ACC112 (cell line): ENCODE results near the gene PARP12.

Source experiments
- H2AFZ ChIP-seq: fragments of 200-600 bp; sonication (generic); one replicate; pipeline ENCODE4 v1.6.0; 2017; ENCODE audit warnings: antibody characterized with exemption, low read length; ENCODE audit not compliant: unreplicated experiment
- H3K27ac ChIP-seq: fragments of 200-600 bp; sonication (generic); 2 replicates; pipeline ENCODE4 v1.5.1; 2014; ENCODE audit warnings: low read depth, mild to moderate bottlenecking, antibody characterized with exemption, low read length, moderate library complexity
- H3K27me3 ChIP-seq: fragments of 200-600 bp; sonication (generic); 2 replicates; pipeline ENCODE4 v1.6.1; 2014; ENCODE audit warnings: mild to moderate bottlenecking, antibody characterized with exemption, low read length, moderate library complexity, mixed read lengths; ENCODE audit not compliant: insufficient read depth
- H3K36me3 ChIP-seq: fragments of 200-600 bp; sonication (generic); 2 replicates; pipeline ENCODE4 v1.6.1; 2016; ENCODE audit warnings: mild to moderate bottlenecking, antibody characterized with exemption, low read length, moderate library complexity, mixed read lengths; ENCODE audit not compliant: insufficient read depth
- H3K4me1 ChIP-seq: fragments of 200-600 bp; sonication (generic); one replicate; pipeline ENCODE4 v1.6.1; 2016; ENCODE audit warnings: low read length, mixed read lengths; ENCODE audit not compliant: insufficient read depth, unreplicated experiment, control insufficient read depth
- H3K4me3 ChIP-seq: fragments of 200-600 bp; sonication (generic); 2 replicates; pipeline ENCODE4 v1.5.1; 2014; ENCODE audit warnings: mild to moderate bottlenecking, low read depth, low read length
- H3K79me2 ChIP-seq: fragments of 200-600 bp; sonication (generic); one replicate; pipeline ENCODE4 v1.6.0; 2016; ENCODE audit warnings: low read length; ENCODE audit not compliant: control insufficient read depth, unreplicated experiment, insufficient read depth

The PARP12 gene

DNA sequence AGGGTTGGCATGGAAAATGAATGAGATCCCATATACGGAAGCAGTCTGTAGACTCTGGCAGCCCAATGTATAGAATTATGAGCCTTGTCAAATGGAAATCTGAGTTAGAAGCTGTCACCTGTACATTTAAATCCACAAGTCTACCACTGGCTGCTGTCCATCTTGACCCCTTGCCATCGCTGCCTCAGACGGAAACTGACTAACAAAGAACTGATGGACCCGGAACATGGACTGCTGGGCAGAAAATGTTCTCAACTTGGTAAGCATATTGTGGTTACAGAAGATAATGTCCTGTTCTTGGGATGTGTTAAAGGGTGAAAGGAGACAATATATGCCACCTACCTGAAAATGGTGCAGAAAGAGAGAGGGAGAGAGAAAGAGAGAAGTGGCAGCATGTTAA is 37.5 kb downstream of the PARP12 start:
- H3K79me2 ChIP-seq: no peaks in the 10 kb centered on the region
- no peak overlapping the region for H3K27ac ChIP-seq
- no peak overlapping the region for H3K4me3 ChIP-seq
- no peaks in the 10 kb centered on the region for H3K27me3 ChIP-seq
- H3K36me3 ChIP-seq: peaks cover 42% of the 10 kb centered on the region
- peaks cover 8% of the 10 kb centered on the region for H3K4me1 ChIP-seq
- no peak overlapping the region for H2AFZ ChIP-seq

DNA sequence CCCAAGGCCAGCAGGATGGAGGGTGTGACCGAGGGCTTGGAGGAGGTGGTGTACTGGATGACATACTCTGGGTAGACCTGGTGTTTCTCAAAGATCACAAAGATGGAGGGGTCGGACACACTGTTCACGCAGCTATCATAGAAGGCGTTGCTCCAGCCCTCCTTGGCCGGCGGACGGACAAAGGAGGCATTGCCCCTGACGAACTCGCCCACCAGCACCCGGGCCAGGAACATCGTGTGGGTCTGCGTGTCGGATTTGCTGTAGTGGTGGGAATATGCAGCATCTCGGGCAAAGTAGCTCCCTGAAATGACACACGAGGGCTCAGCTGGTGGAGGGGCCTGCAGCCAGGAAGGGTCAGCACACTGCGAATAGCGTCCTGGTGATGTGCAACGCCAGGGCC is 38.2 kb downstream of the PARP12 start:
- peaks cover 42% of the 10 kb centered on the region for H3K36me3 ChIP-seq
- H3K27me3 ChIP-seq: no peaks in the 10 kb centered on the region
- no peak overlapping the region for H3K4me3 ChIP-seq
- no peak overlapping the region for H2AFZ ChIP-seq
- no peaks in the 10 kb centered on the region for H3K79me2 ChIP-seq
- H3K4me1 ChIP-seq: peaks cover 8% of the 10 kb centered on the region
- no peak overlapping the region for H3K27ac ChIP-seq

DNA sequence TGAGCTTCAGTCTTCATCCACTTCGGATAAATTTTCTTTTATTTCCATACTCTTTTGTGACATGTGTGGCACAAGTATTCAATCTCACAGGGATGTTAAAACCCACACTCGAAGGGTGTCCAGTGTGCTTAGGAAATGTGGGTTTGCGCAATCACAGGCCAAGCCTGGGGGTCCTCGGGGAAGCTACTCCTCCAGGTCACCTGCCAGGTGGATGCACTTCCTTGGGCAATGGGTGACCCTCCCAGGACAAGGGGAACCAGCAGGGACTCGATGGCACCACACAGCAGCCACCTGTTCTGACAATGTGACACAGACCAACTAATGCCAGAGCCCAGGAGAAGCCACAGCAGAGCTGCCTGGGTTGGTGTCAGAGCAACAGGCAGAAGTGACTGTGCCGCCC is 39.0 kb downstream of the PARP12 start:
- H3K79me2 ChIP-seq: no peaks in the 10 kb centered on the region
- H3K4me3 ChIP-seq: no peak overlapping the region
- H3K36me3 ChIP-seq: peaks cover 41% of the 10 kb centered on the region
- H3K27ac ChIP-seq: no peak overlapping the region
- H3K4me1 ChIP-seq: peaks cover 8% of the 10 kb centered on the region
- no peaks in the 10 kb centered on the region for H3K27me3 ChIP-seq
- H2AFZ ChIP-seq: no peak overlapping the region

DNA sequence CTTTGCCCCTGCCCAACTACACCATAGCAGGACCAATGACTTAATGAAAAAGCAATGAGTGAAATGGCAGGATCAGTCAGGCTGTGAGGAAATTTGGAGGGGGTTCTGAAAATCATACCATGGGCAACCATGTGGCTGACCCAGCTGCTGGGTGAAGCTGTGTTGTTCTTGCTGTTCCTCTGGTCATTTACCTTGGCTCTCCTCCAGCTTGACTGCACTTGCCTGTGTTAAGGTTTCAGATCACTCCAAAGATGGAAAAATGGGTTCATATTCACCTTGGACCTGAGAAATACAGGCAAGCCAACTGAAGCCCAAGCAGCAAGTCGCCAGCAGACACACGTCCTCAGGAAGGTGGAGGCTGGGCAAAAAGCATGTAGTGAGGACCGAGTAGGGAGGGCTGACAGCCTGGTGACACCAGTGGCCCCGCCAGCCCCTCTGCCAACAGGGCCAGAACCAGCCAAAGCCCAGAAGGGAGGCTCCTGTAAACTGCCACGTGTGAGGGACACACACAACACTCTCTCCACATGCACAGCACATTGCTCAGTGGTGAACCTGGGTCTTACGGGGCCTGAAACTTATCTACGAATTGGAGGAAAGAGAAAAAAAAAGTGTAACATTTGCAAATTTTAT is 40.1 kb downstream of the PARP12 start:
- H3K27ac ChIP-seq: no peak overlapping the region

DNA sequence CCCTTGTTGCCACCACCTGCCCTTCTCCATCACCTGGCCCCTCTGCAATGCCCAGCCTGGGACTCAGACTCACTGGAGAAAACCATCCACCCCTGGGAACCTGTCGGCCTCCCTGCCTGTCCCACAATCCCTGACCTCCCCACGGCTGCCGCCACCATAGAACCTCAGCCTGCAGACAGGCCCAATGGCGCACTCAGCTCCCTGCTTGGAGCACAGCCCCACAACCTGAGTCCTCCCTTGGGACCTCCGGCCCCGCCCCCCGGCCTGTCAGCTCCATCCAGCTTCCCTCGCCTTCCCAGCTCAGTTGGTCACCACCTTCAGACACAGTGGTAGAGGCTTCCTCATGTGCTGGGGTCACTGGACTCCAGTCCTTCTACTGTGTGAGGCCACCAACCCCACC is 41.1 kb downstream of the PARP12 start:
- H3K27me3 ChIP-seq: no peaks in the 10 kb centered on the region
- H3K27ac ChIP-seq: no peak overlapping the region
- no peaks in the 10 kb centered on the region for H3K79me2 ChIP-seq
- no peak overlapping the region for H3K4me3 ChIP-seq
- H3K36me3 ChIP-seq: peaks cover 27% of the 10 kb centered on the region
- H2AFZ ChIP-seq: no peak overlapping the region
- peaks cover 8% of the 10 kb centered on the region for H3K4me1 ChIP-seq

More for the DNA sequence above, 40.1 kb downstream of the PARP12 start:
- Histone ChIP-seq H3K27me3 (no peaks in the 10 kb centered on the region), H3K4me3 (no peak overlapping the region), H3K79me2 (no peaks in the 10 kb centered on the region), H2AFZ (no peak overlapping the region), H3K4me1 (peaks cover 8% of the 10 kb centered on the region), H3K36me3 (peaks cover 35% of the 10 kb centered on the region)

DNA sequence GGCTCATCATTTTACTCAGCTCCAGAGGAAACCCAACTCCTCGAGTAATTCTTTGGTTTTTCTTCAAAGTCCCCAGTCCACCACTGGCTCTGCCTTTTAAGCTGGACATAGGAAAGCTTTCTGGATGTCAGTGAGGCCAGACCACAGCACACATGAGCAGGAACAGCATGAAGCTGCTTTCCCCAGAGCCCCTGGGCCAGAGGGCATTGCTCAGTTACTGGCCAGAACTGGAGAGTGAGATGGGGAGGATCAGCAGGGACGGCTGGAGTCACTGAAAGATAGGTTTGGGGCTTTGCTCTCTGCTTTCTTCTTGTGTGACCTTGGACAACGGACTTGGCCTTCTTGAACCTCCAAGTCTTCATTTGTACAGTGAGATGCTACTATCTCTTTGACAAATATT is 43.1 kb downstream of the PARP12 start:
- peaks cover 10% of the 10 kb centered on the region for H3K36me3 ChIP-seq
- H3K4me1 ChIP-seq: peaks cover 8% of the 10 kb centered on the region
- H2AFZ ChIP-seq: no peak overlapping the region
- H3K27ac ChIP-seq: no peak overlapping the region
- H3K79me2 ChIP-seq: no peaks in the 10 kb centered on the region
- no peak overlapping the region for H3K4me3 ChIP-seq
- no peaks in the 10 kb centered on the region for H3K27me3 ChIP-seq

DNA sequence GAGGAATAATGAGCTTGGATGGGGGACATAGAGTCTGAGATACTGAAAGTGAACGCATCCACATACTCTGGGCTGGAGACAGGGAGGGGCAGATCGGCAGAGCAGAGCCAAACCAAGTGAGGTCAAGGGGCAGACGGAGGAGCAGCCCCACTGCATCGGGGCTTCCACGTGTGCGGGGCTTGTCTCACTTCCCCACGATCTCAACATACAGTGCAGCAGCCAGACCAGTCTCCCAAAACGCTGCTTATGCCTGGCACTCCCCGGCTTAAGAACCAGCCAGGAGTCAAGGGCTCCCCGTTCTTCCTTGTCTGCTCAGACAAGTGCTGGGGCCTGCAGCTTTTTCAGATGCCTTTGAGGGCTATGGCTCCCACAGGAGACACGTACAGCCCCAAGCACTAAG is 43.6 kb downstream of the PARP12 start:
- Histone ChIP-seq H2AFZ (no peak overlapping the region), H3K27ac (no peak overlapping the region), H3K36me3 (peaks cover 10% of the 10 kb centered on the region), H3K4me3 (no peak overlapping the region), H3K4me1 (peaks cover 8% of the 10 kb centered on the region), H3K79me2 (no peaks in the 10 kb centered on the region), H3K27me3 (no peaks in the 10 kb centered on the region)

DNA sequence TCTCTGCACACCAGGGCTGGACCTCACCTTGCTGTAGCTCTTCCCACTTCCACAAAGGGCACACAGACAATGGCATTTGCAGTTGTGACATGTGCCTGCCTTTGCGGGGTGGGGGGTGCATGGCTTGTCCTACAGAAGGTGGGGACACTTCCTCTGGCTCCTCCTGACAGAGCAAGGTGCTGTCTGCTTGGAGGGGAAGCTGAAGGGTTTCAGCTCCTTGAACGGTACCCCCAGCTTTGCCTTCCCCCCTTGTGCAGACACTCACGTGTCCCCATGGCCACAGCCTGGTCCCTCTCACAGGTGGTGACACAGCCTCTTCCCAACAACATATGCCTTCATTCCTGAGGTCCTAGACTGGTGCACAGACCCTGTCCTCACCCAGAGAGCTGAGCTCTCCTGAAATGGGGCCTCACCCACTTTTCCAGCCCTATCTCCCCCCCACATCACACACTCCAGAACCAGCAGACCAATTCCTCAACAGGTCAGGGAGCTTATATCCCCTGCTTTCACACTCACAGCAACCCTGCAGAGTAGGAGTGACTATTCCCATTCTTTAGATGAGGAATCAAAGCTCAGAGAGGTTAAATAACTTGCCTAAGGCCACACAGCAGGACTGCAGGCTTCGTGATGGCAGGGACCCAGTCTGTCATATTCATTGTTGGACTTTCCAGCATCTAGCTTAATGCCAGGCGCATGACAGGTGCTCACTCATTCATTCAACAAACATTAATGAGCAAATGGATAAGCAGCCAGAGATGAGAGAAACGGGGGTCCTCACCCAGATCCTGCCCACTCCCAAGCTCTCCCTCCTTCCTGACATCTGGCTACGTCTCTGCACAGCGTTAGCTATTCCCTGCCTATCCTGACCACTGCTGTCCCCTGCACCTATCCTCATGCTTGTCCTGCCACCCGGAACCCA is 44.4 kb downstream of the PARP12 start:
- Histone ChIP-seq H3K4me1 (peaks cover 8% of the 10 kb centered on the region), H3K79me2 (no peaks in the 10 kb centered on the region), H3K27me3 (no peaks in the 10 kb centered on the region), H2AFZ (no peak overlapping the region), H3K27ac (no peak overlapping the region), H3K36me3 (peaks cover 6% of the 10 kb centered on the region), H3K4me3 (no peak overlapping the region)

DNA sequence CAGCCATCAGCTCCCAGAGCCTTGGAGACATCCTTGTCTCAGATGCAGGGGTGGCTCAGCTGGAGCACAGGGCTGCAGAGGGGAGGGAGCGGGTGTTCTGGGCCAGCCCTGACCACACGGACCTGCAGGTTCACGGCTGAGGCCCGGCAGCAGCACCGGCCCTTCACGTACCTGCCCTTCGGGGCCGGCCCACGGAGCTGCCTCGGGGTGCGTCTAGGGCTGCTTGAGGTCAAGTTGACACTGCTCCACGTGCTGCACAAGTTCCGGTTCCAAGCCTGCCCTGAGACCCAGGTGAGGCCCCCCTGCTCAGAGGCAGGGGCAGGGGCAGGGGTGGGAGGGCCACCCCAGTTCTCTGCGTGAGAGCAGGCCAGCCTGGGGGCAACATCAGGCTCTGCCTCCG is 45.2 kb downstream of the PARP12 start:
- H3K27me3 ChIP-seq: no peaks in the 10 kb centered on the region
- H3K36me3 ChIP-seq: peaks cover 4% of the 10 kb centered on the region; the same call in 1 of the 2 replicates
- H3K27ac ChIP-seq: no peak overlapping the region
- H3K4me1 ChIP-seq: peaks cover 5% of the 10 kb centered on the region
- H3K4me3 ChIP-seq: no peak overlapping the region
- H2AFZ ChIP-seq: no peak overlapping the region
- no peaks in the 10 kb centered on the region for H3K79me2 ChIP-seq

DNA sequence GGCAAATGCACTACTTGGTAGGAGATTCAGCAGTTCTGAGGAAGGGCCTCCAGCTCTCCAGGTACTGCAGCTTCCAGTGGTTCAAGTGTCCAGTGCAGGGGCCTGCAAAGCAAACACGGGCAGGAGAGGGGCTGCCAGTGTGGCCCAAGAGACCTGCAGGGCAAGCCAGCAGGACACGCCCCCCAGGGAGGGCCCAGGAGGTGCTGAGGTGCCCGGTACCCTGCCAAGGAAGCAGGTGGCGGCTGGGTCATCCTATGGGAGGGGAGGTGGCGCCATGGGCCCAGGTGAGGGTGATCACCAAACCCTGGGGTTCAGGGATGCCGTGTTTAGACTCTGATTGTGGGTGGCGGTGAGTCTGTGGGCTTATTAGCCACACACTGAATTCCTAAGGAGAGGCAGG is 45.7 kb downstream of the PARP12 start:
- Histone ChIP-seq H3K27me3 (no peaks in the 10 kb centered on the region), H3K4me1 (no peaks in the 10 kb centered on the region), H3K36me3 (peaks cover under 1% of the 10 kb centered on the region; the same call in 1 of the 2 replicates), H2AFZ (no peak overlapping the region), H3K27ac (no peak overlapping the region), H3K79me2 (no peaks in the 10 kb centered on the region), H3K4me3 (no peak overlapping the region)

DNA sequence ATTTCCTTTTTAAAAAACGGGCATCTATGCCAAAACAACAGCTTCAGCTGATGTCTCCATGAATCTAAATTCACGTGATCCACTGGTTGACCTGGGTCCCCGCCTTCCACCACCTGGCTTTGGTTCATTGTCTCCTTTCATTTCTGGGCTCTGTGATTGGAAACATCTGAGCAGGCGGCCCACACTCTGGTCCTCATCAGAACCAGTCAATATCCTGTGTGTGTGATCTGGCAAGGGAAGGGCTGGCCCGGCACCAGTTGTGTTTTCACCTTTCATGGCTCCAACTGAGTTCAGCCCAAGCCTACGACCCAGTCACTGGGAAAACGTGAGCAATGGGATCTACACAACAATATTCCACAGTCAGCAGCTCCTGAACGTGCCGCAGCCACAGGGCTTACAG is 46.2 kb downstream of the PARP12 start:
- Histone ChIP-seq H3K36me3 (no peaks in the 10 kb centered on the region), H3K4me3 (no peak overlapping the region), H3K4me1 (no peaks in the 10 kb centered on the region), H3K27ac (no peak overlapping the region), H3K27me3 (no peaks in the 10 kb centered on the region), H2AFZ (no peak overlapping the region), H3K79me2 (no peaks in the 10 kb centered on the region)
